ENCODE measurements around the gene METTL13. TPM values are rescaled to one million over a fixed set of nuclear protein-coding genes. Genes with fewer than 3 reads are reported as not detected.
A peak's percentile ranks its signal among the peaks of the same experiment; 100 is the strongest.

The METTL13 gene
- total RNA-seq, 1 donor from 2014 or later = 25.1 TPM

DNA sequence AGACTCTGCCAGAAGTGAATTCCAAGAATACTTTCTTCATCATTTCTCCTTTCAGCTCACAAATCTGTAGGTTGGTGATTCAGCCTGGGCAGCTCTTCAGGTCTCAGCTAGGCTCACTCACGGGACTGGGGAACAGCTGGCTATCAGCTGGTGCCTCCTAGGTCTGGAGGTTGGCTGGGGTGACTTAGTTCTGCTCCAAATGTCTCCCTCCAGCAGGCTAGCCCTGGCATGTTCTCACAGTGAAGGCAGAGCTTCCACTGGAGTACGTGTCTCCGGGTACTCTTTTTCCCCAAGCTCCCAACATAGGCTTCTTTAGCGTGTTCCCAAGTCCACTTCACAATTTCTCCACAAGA lies 27.1 kb upstream of the METTL13 start:
- H3K36me3 Mint-ChIP-seq (ENCODE audit: low read depth, unreplicated experiment) = no peaks in the 10 kb centered on the region
- peak overlapping the region; percentile 94 for H3K27ac Mint-ChIP-seq (ENCODE audit: unreplicated experiment)
- H3K4me1 ChIP-seq (ENCODE audit: insufficient read depth, low read length) = peaks cover 9% of the 10 kb centered on the region
- peak overlapping the region; percentile 34 for H2AFZ ChIP-seq (ENCODE audit: low read depth, low read length)
- H3K79me2 ChIP-seq (ENCODE audit: insufficient read depth, low read length) = no peaks in the 10 kb centered on the region
- DNase-seq (ENCODE audit: low read depth) = peak; percentile 49
- peak overlapping the region; percentile 47 for H3K4me3 Mint-ChIP-seq (ENCODE audit: unreplicated experiment)
- H3K9me3 ChIP-seq (ENCODE audit: insufficient read depth, low read depth, low read length) = no peaks in the 10 kb centered on the region
- no peak for FAIRE-seq
- H3K4me2 ChIP-seq (ENCODE audit: low read length) = peak overlapping the region; percentile 9
- H3K27ac ChIP-seq (ENCODE audit: low read depth, low read length) = no peak overlapping the region
- TF ChIP-seq, protein P1, sequence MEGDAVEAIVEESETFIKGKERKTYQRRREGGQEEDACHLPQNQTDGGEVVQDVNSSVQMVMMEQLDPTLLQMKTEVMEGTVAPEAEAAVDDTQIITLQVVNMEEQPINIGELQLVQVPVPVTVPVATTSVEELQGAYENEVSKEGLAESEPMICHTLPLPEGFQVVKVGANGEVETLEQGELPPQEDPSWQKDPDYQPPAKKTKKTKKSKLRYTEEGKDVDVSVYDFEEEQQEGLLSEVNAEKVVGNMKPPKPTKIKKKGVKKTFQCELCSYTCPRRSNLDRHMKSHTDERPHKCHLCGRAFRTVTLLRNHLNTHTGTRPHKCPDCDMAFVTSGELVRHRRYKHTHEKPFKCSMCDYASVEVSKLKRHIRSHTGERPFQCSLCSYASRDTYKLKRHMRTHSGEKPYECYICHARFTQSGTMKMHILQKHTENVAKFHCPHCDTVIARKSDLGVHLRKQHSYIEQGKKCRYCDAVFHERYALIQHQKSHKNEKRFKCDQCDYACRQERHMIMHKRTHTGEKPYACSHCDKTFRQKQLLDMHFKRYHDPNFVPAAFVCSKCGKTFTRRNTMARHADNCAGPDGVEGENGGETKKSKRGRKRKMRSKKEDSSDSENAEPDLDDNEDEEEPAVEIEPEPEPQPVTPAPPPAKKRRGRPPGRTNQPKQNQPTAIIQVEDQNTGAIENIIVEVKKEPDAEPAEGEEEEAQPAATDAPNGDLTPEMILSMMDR (IDR thresholded peaks at IDR 0.05; ENCODE audit: insufficient read depth, low read depth, low read length) = no peak
- no peak for TF ChIP-seq EZH2 (IDR thresholded peaks at IDR 0.05; ENCODE audit: insufficient read depth, low read length)
- H4K20me1 ChIP-seq (ENCODE audit: insufficient read depth, low read length) = no peaks in the 10 kb centered on the region
- H3K4me3 ChIP-seq (ENCODE audit: insufficient read depth, low read depth, low read length) = no peak overlapping the region
- H3K27me3 ChIP-seq (ENCODE audit: insufficient read depth, low read length) = no peaks in the 10 kb centered on the region
- H3K4me1 Mint-ChIP-seq (ENCODE audit: low read depth, unreplicated experiment) = peaks cover 13% of the 10 kb centered on the region
- H3K27me3 Mint-ChIP-seq (ENCODE audit: low read depth, unreplicated experiment) = no peaks in the 10 kb centered on the region
- H3K9ac ChIP-seq (ENCODE audit: low read length) = no peak overlapping the region
- peaks cover 16% of the 10 kb centered on the region for H3K9me3 Mint-ChIP-seq (ENCODE audit: unreplicated experiment)
- H3K36me3 ChIP-seq (ENCODE audit: insufficient read depth, low read length) = no peaks in the 10 kb centered on the region

DNA sequence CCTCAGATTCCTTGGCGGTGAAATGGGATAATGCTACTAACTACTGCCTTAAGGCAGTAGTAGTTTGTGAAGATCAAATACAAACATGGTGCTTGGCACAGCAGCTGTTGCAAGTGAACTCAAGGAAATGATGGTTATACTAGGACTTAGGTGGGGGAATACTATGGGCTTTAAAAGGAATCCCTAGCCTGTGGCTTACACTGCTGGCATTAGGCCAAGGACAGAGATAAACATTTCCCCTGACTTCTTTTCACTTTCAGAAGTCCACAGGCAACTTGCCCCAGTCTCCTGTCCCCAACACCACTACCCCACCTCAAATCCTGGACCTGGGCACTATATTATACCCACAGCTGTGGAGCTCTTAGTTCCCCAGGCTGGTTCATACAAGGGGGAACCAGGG lies 26.5 kb upstream of the METTL13 start:
- Histone ChIP-seq H4K20me1 (ENCODE audit: insufficient read depth, low read length) (no peaks in the 10 kb centered on the region), H3K4me1 (ENCODE audit: insufficient read depth, low read length) (peaks cover 9% of the 10 kb centered on the region), H3K27me3 (ENCODE audit: insufficient read depth, low read length) (no peaks in the 10 kb centered on the region), H3K36me3 (ENCODE audit: insufficient read depth, low read length) (no peaks in the 10 kb centered on the region), H3K9ac (ENCODE audit: low read length) (no peak overlapping the region), H3K4me2 (ENCODE audit: low read length) (no peak overlapping the region), H3K79me2 (ENCODE audit: insufficient read depth, low read length) (no peaks in the 10 kb centered on the region), H3K4me3 (ENCODE audit: insufficient read depth, low read depth, low read length) (no peak overlapping the region), H3K27ac (ENCODE audit: low read depth, low read length) (no peak overlapping the region), H2AFZ (ENCODE audit: low read depth, low read length) (no peak overlapping the region), H3K9me3 (ENCODE audit: insufficient read depth, low read depth, low read length) (no peaks in the 10 kb centered on the region)
- no peaks in the 10 kb centered on the region for H3K36me3 Mint-ChIP-seq (ENCODE audit: low read depth, unreplicated experiment)
- no peak overlapping the region for H3K27ac Mint-ChIP-seq (ENCODE audit: unreplicated experiment)
- TF ChIP-seq EZH2 (IDR thresholded peaks at IDR 0.05; ENCODE audit: insufficient read depth, low read length) = no peak
- TF ChIP-seq, protein P1 (IDR thresholded peaks at IDR 0.05; ENCODE audit: insufficient read depth, low read depth, low read length) = no peak
- FAIRE-seq = no peak
- H3K4me1 Mint-ChIP-seq (ENCODE audit: low read depth, unreplicated experiment) = peaks cover 13% of the 10 kb centered on the region
- DNase-seq (ENCODE audit: low read depth) = no peak
- H3K9me3 Mint-ChIP-seq (ENCODE audit: unreplicated experiment) = peaks cover 16% of the 10 kb centered on the region
- no peaks in the 10 kb centered on the region for H3K27me3 Mint-ChIP-seq (ENCODE audit: low read depth, unreplicated experiment)
- no peak overlapping the region for H3K4me3 Mint-ChIP-seq (ENCODE audit: unreplicated experiment)

DNA sequence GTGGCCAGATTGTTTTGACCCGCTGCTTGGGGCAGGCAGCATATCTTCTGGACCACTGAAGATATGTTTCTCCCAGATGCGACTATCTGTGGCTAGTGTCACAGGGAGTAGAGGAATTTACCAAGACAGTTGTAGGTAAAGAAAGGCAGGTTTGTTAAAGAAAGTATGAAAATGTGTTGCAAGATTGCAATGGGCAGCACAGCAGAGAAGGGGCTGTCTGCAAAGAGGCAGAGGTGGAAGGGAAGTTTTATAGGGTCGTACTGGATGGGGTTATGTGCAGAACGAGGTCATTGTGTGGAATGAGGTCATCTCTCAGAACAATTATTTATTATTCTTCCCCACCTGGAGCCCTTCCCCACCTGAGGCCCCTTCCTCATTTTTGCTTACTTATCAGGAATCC lies 24.6 kb upstream of the METTL13 start:
- H2AFZ ChIP-seq (ENCODE audit: low read depth, low read length) = no peak overlapping the region
- H3K9me3 ChIP-seq (ENCODE audit: insufficient read depth, low read depth, low read length) = no peaks in the 10 kb centered on the region
- Mint-ChIP-seq H3K27me3 (ENCODE audit: low read depth, unreplicated experiment) (no peaks in the 10 kb centered on the region), H3K9me3 (ENCODE audit: unreplicated experiment) (peaks cover 16% of the 10 kb centered on the region), H3K4me1 (ENCODE audit: low read depth, unreplicated experiment) (peaks cover 13% of the 10 kb centered on the region), H3K36me3 (ENCODE audit: low read depth, unreplicated experiment) (no peaks in the 10 kb centered on the region), H3K4me3 (ENCODE audit: unreplicated experiment) (no peak overlapping the region), H3K27ac (ENCODE audit: unreplicated experiment) (no peak overlapping the region)
- H3K9ac ChIP-seq (ENCODE audit: low read length) = no peak overlapping the region
- H3K79me2 ChIP-seq (ENCODE audit: insufficient read depth, low read length) = no peaks in the 10 kb centered on the region
- H4K20me1 ChIP-seq (ENCODE audit: insufficient read depth, low read length) = no peaks in the 10 kb centered on the region
- FAIRE-seq (no peak), DNase-seq (ENCODE audit: low read depth) (no peak)
- H3K27me3 ChIP-seq (ENCODE audit: insufficient read depth, low read length) = no peaks in the 10 kb centered on the region
- no peaks in the 10 kb centered on the region for H3K36me3 ChIP-seq (ENCODE audit: insufficient read depth, low read length)
- no peak for TF ChIP-seq EZH2 (IDR thresholded peaks at IDR 0.05; ENCODE audit: insufficient read depth, low read length)
- TF ChIP-seq, protein P1 (IDR thresholded peaks at IDR 0.05; ENCODE audit: insufficient read depth, low read depth, low read length) = no peak
- H3K4me1 ChIP-seq (ENCODE audit: insufficient read depth, low read length) = peaks cover 9% of the 10 kb centered on the region
- no peak overlapping the region for H3K27ac ChIP-seq (ENCODE audit: low read depth, low read length)
- no peak overlapping the region for H3K4me3 ChIP-seq (ENCODE audit: insufficient read depth, low read depth, low read length)
- H3K4me2 ChIP-seq (ENCODE audit: low read length) = no peak overlapping the region

Data from astrocyte (in vitro differentiated cells and primary cell).